ENCODE measurements around the gene TMTC1.

TMTC1 gene

GRCh38 chr12:29531471-29531870 is 252.3 kb downstream of the TMTC1 start:
- no peak for DNase-seq (ENCODE audit: low spot score)

GRCh38 chr12:29530436-29530835 is 253.3 kb downstream of the TMTC1 start:
- no peak for DNase-seq (ENCODE audit: low spot score)

- DNase-seq (ENCODE audit: low spot score), result no peak
Measured at GRCh38 chr12:29528161-29528560, 255.6 kb downstream of the TMTC1 start.

GRCh38 chr12:29521951-29522350 is 261.8 kb downstream of the TMTC1 start:
- no peak for DNase-seq (ENCODE audit: low spot score)

- peak; percentile 39 for DNase-seq (ENCODE audit: low spot score)
Measured at GRCh38 chr12:29519585-29520182, 264.1 kb downstream of the TMTC1 start.

GRCh38 chr12:29518407-29518806 is 265.3 kb downstream of the TMTC1 start:
- DNase-seq (ENCODE audit: low spot score), result no peak

GRCh38 chr12:29517264-29517663 is 266.5 kb downstream of the TMTC1 start:
- no peak for DNase-seq (ENCODE audit: low spot score)

- DNase-seq (ENCODE audit: low spot score), result no peak
Measured at GRCh38 chr12:29516431-29516875, 267.3 kb downstream of the TMTC1 start.

GRCh38 chr12:29510591-29511185 is 273.1 kb downstream of the TMTC1 start:
- DNase-seq (ENCODE audit: low spot score), result no peak

GRCh38 chr12:29509503-29509902 is 274.2 kb downstream of the TMTC1 start:
- DNase-seq (ENCODE audit: low spot score), result no peak

- DNase-seq (ENCODE audit: low spot score), result no peak
Measured at GRCh38 chr12:29508949-29509348, 274.8 kb downstream of the TMTC1 start.

- no peak for DNase-seq (ENCODE audit: low spot score)
Measured at GRCh38 chr12:29505122-29505521, 278.6 kb downstream of the TMTC1 start.

GRCh38 chr12:29503283-29503682 is 280.5 kb downstream of the TMTC1 start:
- DNase-seq (ENCODE audit: low spot score), result no peak

GRCh38 chr12:29499235-29499634 is 284.5 kb downstream of the TMTC1 start:
- DNase-seq (ENCODE audit: low spot score), result no peak

- no peak for DNase-seq (ENCODE audit: low spot score)
Measured at GRCh38 chr12:29497588-29497987, 286.2 kb downstream of the TMTC1 start, which contains the start of gene OVCH1. OVCH1 (minus strand) TSS chr12:29497686; CDS start chr12:29497686, 0 bp downstream.

GRCh38 chr12:29492891-29493290 is 290.9 kb downstream of the TMTC1 start:
- no peak for DNase-seq (ENCODE audit: low spot score)

- no peak for DNase-seq (ENCODE audit: low spot score)
Measured at GRCh38 chr12:29486972-29487371, 296.8 kb downstream of the TMTC1 start.

GRCh38 chr12:29463198-29463597 is 320.5 kb downstream of the TMTC1 start:
- DNase-seq (ENCODE audit: low spot score), result no peak

- DNase-seq (ENCODE audit: low spot score), result no peak
Measured at GRCh38 chr12:29460082-29460481, 323.7 kb downstream of the TMTC1 start.

- no peak for DNase-seq (ENCODE audit: low spot score)
Measured at GRCh38 chr12:29455087-29455486, 328.7 kb downstream of the TMTC1 start.

- DNase-seq (ENCODE audit: low spot score), result no peak
Measured at GRCh38 chr12:29451888-29452287, 331.9 kb downstream of the TMTC1 start.
